Colon (tissue), 2 donors: Measurements from ENCODE around the gene HOXB13.

Experiments used
- FAIRE-seq: peaks from 2 replicates; lab custom pipeline; 2012; peaks lifted over from hg19 to GRCh38; lab: Jason Lieb, UNC
- donor health status: control.
- donor health status: control.

HOXB13 gene

GRCh38 chr17:48728232-48729231 lies at the start of gene HOXB13:
HOXB13 (minus strand) TSS chr17:48728750; CDS start chr17:48728593, 157 bp downstream.
- FAIRE-seq: no peak

- FAIRE-seq: no peak
Observed at GRCh38 chr17:48776602-48777001, 48.1 kb upstream of the HOXB13 start.

- FAIRE-seq: no peak
Observed at GRCh38 chr17:48773245-48773644, 44.7 kb upstream of the HOXB13 start.

GRCh38 chr17:48770954-48771353 lies 42.4 kb upstream of the HOXB13 start:
- FAIRE-seq: no peak

GRCh38 chr17:48769009-48769675 lies 40.6 kb upstream of the HOXB13 start:
- FAIRE-seq: no peak

GRCh38 chr17:48767263-48767774 lies 38.8 kb upstream of the HOXB13 start:
- FAIRE-seq: no peak

- FAIRE-seq: no peak
Observed at GRCh38 chr17:48761114-48761513, 32.6 kb upstream of the HOXB13 start.

- no peak for FAIRE-seq
Observed at GRCh38 chr17:48760411-48760810, 31.9 kb upstream of the HOXB13 start.

GRCh38 chr17:48759288-48759687 lies 30.7 kb upstream of the HOXB13 start:
- no peak for FAIRE-seq

GRCh38 chr17:48757524-48757961 lies 29.0 kb upstream of the HOXB13 start:
- FAIRE-seq: no peak

- FAIRE-seq: no peak
Observed at GRCh38 chr17:48756830-48757251, 28.3 kb upstream of the HOXB13 start.

- no peak for FAIRE-seq
Observed at GRCh38 chr17:48755356-48755755, 26.8 kb upstream of the HOXB13 start.

GRCh38 chr17:48754500-48755261 lies 26.1 kb upstream of the HOXB13 start:
- FAIRE-seq: no peak

GRCh38 chr17:48753794-48754499 lies 25.4 kb upstream of the HOXB13 start:
- FAIRE-seq: no peak

- FAIRE-seq: no peak
Observed at GRCh38 chr17:48752399-48753288, 24.1 kb upstream of the HOXB13 start.

GRCh38 chr17:48751733-48752398 lies 23.3 kb upstream of the HOXB13 start:
- no peak for FAIRE-seq

- no peak for FAIRE-seq
Observed at GRCh38 chr17:48751172-48751571, 22.6 kb upstream of the HOXB13 start.

- no peak for FAIRE-seq
Observed at GRCh38 chr17:48749621-48750553, 21.3 kb upstream of the HOXB13 start.
